Measurements from ENCODE around the gene PPP4R1.

PPP4R1 gene

GRCh38 chr18:9520666-9521065 is 93.7 kb downstream of the PPP4R1 start:
- DNase-seq (ENCODE audit: extremely low spot score), result no peak
- no peak for TF ChIP-seq ARNT (IDR thresholded peaks at IDR 0.05)
- no peak for TF ChIP-seq BHLHE40 (IDR thresholded peaks at IDR 0.05; ENCODE audit: borderline replicate concordance)
- no peak for TF ChIP-seq HDGF (IDR thresholded peaks at IDR 0.05; ENCODE audit: borderline replicate concordance)
- no peak for TF ChIP-seq SUZ12 (IDR thresholded peaks at IDR 0.05)
- no peak for TF ChIP-seq FOXK2 (IDR thresholded peaks at IDR 0.05)
- no peak for TF ChIP-seq FOXA1 (IDR thresholded peaks at IDR 0.05)
- TF ChIP-seq NFRKB (IDR thresholded peaks at IDR 0.05), result no peak
- no peak for TF ChIP-seq FOXM1 (IDR thresholded peaks at IDR 0.05; ENCODE audit: borderline replicate concordance)
- TF ChIP-seq ZNF384 (IDR thresholded peaks at IDR 0.05), result no peak
- no peak for TF ChIP-seq SP1 (IDR thresholded peaks at IDR 0.05)
- TF ChIP-seq LEF1 (IDR thresholded peaks at IDR 0.05; ENCODE audit: borderline replicate concordance), result no peak
- TF ChIP-seq CTBP1 (IDR thresholded peaks at IDR 0.05; ENCODE audit: borderline replicate concordance), result no peak
- TF ChIP-seq PKNOX1 (IDR thresholded peaks at IDR 0.05), result no peak
- no peak for TF ChIP-seq ELF4 (IDR thresholded peaks at IDR 0.05)
- no peak for TF ChIP-seq TARDBP (IDR thresholded peaks at IDR 0.05)
- no peak for TF ChIP-seq L3MBTL2 (conservative IDR thresholded peaks at IDR 0.05)
- ChIA-PET POLR2A (no interaction called here), CTCF (no interaction called here)

DNA sequence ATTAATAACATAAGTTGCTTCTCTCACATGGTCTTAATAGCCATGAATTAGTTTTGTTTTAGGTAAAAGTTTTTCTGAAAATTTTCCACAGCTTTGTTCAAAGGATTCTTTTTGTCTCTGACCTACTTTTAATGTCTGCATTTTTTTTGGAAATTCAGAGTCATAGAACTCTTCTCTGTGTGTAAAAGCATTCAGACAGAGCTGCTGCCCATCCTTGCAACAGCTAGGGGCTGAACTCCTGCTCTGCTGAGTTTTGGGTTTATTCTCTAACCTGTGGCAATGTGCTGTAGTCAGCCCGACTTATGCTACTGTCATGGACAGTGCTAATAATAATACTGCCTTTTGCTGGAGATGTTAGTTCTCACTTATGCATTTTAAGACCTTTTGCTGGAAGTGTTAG is 95.0 kb downstream of the PPP4R1 start:
- CTCF ChIA-PET, result no interaction called here
- POLR2A ChIA-PET, result no interaction called here
- no peak for DNase-seq (ENCODE audit: extremely low spot score)
- no peak for TF ChIP-seq PKNOX1 (IDR thresholded peaks at IDR 0.05)
- TF ChIP-seq ELF4 (IDR thresholded peaks at IDR 0.05), result no peak
- no peak for TF ChIP-seq BHLHE40 (IDR thresholded peaks at IDR 0.05; ENCODE audit: borderline replicate concordance)
- TF ChIP-seq TARDBP (IDR thresholded peaks at IDR 0.05), result no peak
- no peak for TF ChIP-seq FOXA1 (IDR thresholded peaks at IDR 0.05)
- TF ChIP-seq SUZ12 (IDR thresholded peaks at IDR 0.05), result no peak
- TF ChIP-seq SP1 (IDR thresholded peaks at IDR 0.05), result no peak
- no peak for TF ChIP-seq L3MBTL2 (conservative IDR thresholded peaks at IDR 0.05)
- TF ChIP-seq ARNT (IDR thresholded peaks at IDR 0.05), result no peak
- TF ChIP-seq FOXM1 (IDR thresholded peaks at IDR 0.05; ENCODE audit: borderline replicate concordance), result no peak
- TF ChIP-seq HDGF (IDR thresholded peaks at IDR 0.05; ENCODE audit: borderline replicate concordance), result no peak

DNA sequence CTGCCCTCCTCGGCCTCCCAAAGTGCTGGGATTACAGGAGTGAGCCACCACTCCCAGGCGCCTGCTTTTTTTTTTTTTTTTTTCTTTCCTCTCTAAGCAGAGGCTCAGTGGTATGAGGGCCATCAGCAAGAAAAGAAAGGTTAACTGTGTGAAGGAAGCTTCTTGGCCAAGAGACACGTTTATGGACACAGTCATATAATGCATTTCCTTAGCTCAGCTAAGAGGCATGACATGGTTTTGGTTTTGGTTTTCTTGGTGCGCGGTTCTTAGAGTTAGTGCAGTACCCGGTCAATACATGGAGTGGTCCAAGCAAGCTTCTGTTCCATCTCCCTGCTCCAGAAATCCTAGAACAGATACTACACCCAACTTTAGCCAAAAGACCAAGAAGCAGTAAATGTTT is 96.5 kb downstream of the PPP4R1 start:
- DNase-seq (ENCODE audit: extremely low spot score), result no peak
- ChIA-PET POLR2A (no interaction called here), CTCF (interaction anchor here (0.6 to 0.7 kb wide), 2 partner anchors 19 to 444 kb away, joined by 3 read pairs; no protein-coding TSS in a partner anchor)
- no peak for TF ChIP-seq BHLHE40 (IDR thresholded peaks at IDR 0.05; ENCODE audit: borderline replicate concordance)
- TF ChIP-seq HDGF (IDR thresholded peaks at IDR 0.05; ENCODE audit: borderline replicate concordance), result no peak
- no peak for TF ChIP-seq FOXK2 (IDR thresholded peaks at IDR 0.05)
- TF ChIP-seq TARDBP (IDR thresholded peaks at IDR 0.05), result no peak
- TF ChIP-seq NFRKB (IDR thresholded peaks at IDR 0.05), result no peak
- no peak for TF ChIP-seq SP1 (IDR thresholded peaks at IDR 0.05)
- no peak for TF ChIP-seq ZNF384 (IDR thresholded peaks at IDR 0.05)
- no peak for TF ChIP-seq LEF1 (IDR thresholded peaks at IDR 0.05; ENCODE audit: borderline replicate concordance)
- TF ChIP-seq CTBP1 (IDR thresholded peaks at IDR 0.05; ENCODE audit: borderline replicate concordance), result no peak
- TF ChIP-seq ARNT (IDR thresholded peaks at IDR 0.05), result no peak
- no peak for TF ChIP-seq FOXM1 (IDR thresholded peaks at IDR 0.05; ENCODE audit: borderline replicate concordance)
- TF ChIP-seq FOXA1 (IDR thresholded peaks at IDR 0.05), result no peak
- no peak for TF ChIP-seq L3MBTL2 (conservative IDR thresholded peaks at IDR 0.05)
- TF ChIP-seq SUZ12 (IDR thresholded peaks at IDR 0.05), result no peak
- TF ChIP-seq ELF4 (IDR thresholded peaks at IDR 0.05), result no peak

DNA sequence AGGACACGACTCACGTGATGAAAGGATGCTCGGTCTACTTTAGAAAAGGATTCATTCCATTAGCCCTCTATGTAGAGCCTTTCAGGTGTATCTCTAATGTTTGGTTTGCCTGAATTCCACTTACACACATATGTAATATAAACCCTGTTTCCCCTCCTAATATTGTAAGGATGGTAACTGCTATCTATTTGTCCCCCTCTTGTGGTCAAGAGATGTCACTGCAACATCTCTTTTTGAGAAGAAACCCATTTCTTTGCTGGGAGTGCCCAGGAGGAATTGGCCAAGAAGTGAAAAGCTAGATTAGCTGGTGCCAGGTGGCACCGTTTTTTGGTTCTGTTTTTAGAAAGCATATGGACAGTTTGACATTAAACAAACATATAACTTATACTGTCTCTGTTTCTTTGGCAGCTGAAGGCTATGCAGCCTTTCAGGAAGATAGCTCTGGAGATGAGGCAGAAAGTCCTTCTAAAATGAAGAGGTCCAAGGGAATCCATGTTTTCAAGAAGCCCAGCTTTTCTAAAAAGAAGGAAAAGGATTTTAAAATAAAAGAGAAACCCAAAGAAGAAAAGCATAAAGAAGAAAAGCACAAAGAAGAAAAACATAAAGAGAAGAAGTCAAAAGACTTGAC is 97.8 kb downstream of the PPP4R1 start:
- ChIA-PET POLR2A (no interaction called here), CTCF (interaction anchor here (0.9 to 1.2 kb wide), 2 partner anchors 23 to 43 kb away, joined by 3 to 5 read pairs; no protein-coding TSS in a partner anchor)
- peak; percentile 22 for DNase-seq (ENCODE audit: extremely low spot score)
- TF ChIP-seq NFRKB (IDR thresholded peaks at IDR 0.05), result no peak
- TF ChIP-seq BHLHE40 (IDR thresholded peaks at IDR 0.05; ENCODE audit: borderline replicate concordance), result no peak
- no peak for TF ChIP-seq FOXA1 (IDR thresholded peaks at IDR 0.05)
- TF ChIP-seq TARDBP (IDR thresholded peaks at IDR 0.05), result no peak
- TF ChIP-seq SUZ12 (IDR thresholded peaks at IDR 0.05), result no peak
- TF ChIP-seq L3MBTL2 (conservative IDR thresholded peaks at IDR 0.05), result no peak
- TF ChIP-seq FOXK2 (IDR thresholded peaks at IDR 0.05), result no peak

DNA sequence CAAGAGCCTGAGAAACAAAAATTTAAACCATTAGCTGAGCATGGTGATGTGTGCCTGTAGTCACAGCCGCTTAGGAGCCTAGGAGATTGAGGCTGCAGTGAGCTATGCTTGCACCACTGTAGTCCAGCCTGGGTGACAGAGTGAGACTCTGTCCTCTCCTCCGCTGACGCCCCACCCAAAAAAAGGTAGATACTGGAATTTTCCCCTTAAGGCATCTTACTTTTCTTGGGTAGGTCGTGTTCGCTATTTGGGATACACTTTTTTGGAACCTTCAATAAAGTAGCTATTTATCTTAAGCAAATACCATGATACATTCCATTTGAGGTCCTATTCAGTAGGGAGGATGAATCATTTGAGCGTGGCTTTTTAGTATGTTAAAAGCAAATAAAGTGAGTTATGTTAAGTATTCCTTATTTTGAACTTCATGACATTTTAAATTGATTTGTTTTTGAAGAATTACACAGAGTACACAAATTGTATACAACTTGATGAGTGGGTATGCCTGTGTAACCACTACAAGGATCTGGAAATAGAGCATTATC is 100.3 kb downstream of the PPP4R1 start:
- TF ChIP-seq HDGF (IDR thresholded peaks at IDR 0.05; ENCODE audit: borderline replicate concordance) (no peak), ELF4 (IDR thresholded peaks at IDR 0.05) (no peak), NFRKB (IDR thresholded peaks at IDR 0.05) (no peak), ZNF384 (IDR thresholded peaks at IDR 0.05) (no peak), FOXM1 (IDR thresholded peaks at IDR 0.05; ENCODE audit: borderline replicate concordance) (no peak), TARDBP (IDR thresholded peaks at IDR 0.05) (no peak)
- DNase-seq (ENCODE audit: extremely low spot score), result no peak
- ChIA-PET CTCF (no interaction called here), POLR2A (interaction anchor here (1.3 kb wide), 1 partner anchor 180 kb away, joined by 3 read pairs; the partner anchor contains the start of gene TWSG1)

- DNase-seq (ENCODE audit: extremely low spot score), result no peak
- ChIA-PET POLR2A (no interaction called here), CTCF (interaction anchor here (0.7 kb wide), 1 partner anchor 45 kb away, joined by 3 read pairs; no protein-coding TSS in a partner anchor)
- TF ChIP-seq FOXA1 (IDR thresholded peaks at IDR 0.05) (no peak), HDGF (IDR thresholded peaks at IDR 0.05; ENCODE audit: borderline replicate concordance) (no peak), BHLHE40 (IDR thresholded peaks at IDR 0.05; ENCODE audit: borderline replicate concordance) (no peak), FOXM1 (IDR thresholded peaks at IDR 0.05; ENCODE audit: borderline replicate concordance) (no peak), TARDBP (IDR thresholded peaks at IDR 0.05) (no peak), SP1 (IDR thresholded peaks at IDR 0.05) (no peak), NFRKB (IDR thresholded peaks at IDR 0.05) (no peak), CTBP1 (IDR thresholded peaks at IDR 0.05; ENCODE audit: borderline replicate concordance) (no peak), L3MBTL2 (conservative IDR thresholded peaks at IDR 0.05) (no peak), SUZ12 (IDR thresholded peaks at IDR 0.05) (no peak), FOXK2 (IDR thresholded peaks at IDR 0.05) (no peak)
Measured at GRCh38 chr18:9508446-9509025, 105.8 kb downstream of the PPP4R1 start.

Data from HEK293T (cell line).